ENCODE results near the gene INO80. TPM values are rescaled to one million over a fixed set of nuclear protein-coding genes. Genes with fewer than 3 reads are reported as not detected.

Gene INO80
- total RNA-seq, 1 experiment from 2014 or later: 33.8 TPM

DNA sequence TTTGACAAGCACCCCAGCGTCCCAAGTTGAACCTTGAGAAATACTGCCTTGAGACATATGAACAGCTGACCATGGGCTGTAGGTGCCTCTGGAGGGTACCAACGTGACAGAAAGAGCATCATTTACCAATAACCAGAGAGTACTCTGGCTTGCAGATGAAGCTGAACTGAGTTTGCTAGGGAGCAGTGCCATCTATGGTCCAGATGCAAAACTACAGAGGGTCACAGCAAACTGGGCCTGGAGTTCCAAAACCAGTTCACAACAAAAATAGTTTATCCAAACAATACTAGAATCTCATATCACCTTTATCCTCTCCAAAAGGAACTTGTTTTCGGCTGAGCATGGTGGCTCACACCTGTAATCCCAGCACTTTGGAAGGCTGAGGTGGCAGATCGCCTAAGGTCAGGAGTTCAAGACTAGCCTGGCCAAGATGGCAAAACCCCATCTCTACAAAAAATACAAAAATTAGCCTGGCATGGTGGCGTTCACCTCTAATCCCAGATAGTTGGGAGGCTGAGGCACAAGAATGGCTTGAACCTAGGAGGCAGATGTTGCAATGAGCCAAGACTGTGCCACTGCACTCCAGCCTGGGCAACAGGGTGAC, 93.5 kb downstream of the INO80 start:
- TF ChIP-seq, protein P1, sequence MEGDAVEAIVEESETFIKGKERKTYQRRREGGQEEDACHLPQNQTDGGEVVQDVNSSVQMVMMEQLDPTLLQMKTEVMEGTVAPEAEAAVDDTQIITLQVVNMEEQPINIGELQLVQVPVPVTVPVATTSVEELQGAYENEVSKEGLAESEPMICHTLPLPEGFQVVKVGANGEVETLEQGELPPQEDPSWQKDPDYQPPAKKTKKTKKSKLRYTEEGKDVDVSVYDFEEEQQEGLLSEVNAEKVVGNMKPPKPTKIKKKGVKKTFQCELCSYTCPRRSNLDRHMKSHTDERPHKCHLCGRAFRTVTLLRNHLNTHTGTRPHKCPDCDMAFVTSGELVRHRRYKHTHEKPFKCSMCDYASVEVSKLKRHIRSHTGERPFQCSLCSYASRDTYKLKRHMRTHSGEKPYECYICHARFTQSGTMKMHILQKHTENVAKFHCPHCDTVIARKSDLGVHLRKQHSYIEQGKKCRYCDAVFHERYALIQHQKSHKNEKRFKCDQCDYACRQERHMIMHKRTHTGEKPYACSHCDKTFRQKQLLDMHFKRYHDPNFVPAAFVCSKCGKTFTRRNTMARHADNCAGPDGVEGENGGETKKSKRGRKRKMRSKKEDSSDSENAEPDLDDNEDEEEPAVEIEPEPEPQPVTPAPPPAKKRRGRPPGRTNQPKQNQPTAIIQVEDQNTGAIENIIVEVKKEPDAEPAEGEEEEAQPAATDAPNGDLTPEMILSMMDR (IDR thresholded peaks at IDR 0.05; ENCODE audit: unreplicated experiment): peak; percentile 55

DNA sequence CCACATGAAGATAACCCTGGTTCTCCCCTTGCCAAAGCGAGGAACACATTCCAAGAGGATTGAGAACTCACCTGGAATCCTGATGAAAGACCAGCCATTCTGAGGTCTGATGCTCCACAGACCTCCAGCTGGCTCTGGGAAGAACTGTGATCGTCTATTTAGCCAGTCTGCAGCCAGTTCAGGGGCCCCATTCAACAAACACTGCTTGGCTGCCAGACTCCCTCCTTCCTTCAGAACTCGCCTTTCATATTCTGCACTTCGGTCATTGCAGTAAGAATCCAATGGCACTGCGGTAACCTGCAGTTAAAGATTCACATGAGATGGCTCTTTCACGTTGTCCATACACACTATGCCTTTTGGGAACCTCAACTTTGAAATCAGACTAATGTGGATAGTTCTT, 95.3 kb downstream of the INO80 start:
- TF ChIP-seq, protein P1 (IDR thresholded peaks at IDR 0.05; ENCODE audit: unreplicated experiment): no peak
- Mint-ChIP-seq H3K27ac (ENCODE audit: low read depth, unreplicated experiment) (no peak overlapping the region), H3K4me1 (ENCODE audit: insufficient read depth, unreplicated experiment) (peaks cover 5% of the 10 kb centered on the region), H3K4me3 (ENCODE audit: unreplicated experiment) (no peak overlapping the region), H3K9me3 (ENCODE audit: unreplicated experiment) (no peaks in the 10 kb centered on the region), H3K27me3 (ENCODE audit: insufficient read depth, unreplicated experiment) (no peaks in the 10 kb centered on the region), H3K36me3 (ENCODE audit: insufficient read depth, unreplicated experiment) (peaks cover 58% of the 10 kb centered on the region)
- DNase-seq (ENCODE audit: unreplicated experiment): no peak
- intact Hi-C loops (cut with micrococcal nuclease): loop anchor here (5.0 kb wide), 1 partner anchor 79 kb away; no protein-coding TSS in a partner anchor
- POLR2A ChIA-PET: interaction anchor here (0.8 kb wide), 1 partner anchor 16 kb away, joined by 3 read pairs; no protein-coding TSS in a partner anchor
- BruUV-seq (replicated peaks): no TSS peak
- CTCF ChIA-PET: interaction anchor here (0.6 to 10.3 kb wide), 12 partner anchors 8 to 908 kb away, joined by 3 to 115 read pairs (median 4); no protein-coding TSS in a partner anchor

More for the DNA sequence above, 93.5 kb downstream of the INO80 start:
- Mint-ChIP-seq H3K4me3 (ENCODE audit: unreplicated experiment) (no peak overlapping the region), H3K27ac (ENCODE audit: low read depth, unreplicated experiment) (no peak overlapping the region), H3K4me1 (ENCODE audit: insufficient read depth, unreplicated experiment) (peaks cover 5% of the 10 kb centered on the region), H3K27me3 (ENCODE audit: insufficient read depth, unreplicated experiment) (no peaks in the 10 kb centered on the region), H3K9me3 (ENCODE audit: unreplicated experiment) (no peaks in the 10 kb centered on the region), H3K36me3 (ENCODE audit: insufficient read depth, unreplicated experiment) (peaks cover 70% of the 10 kb centered on the region)
- CTCF ChIA-PET: interaction anchor here (0.7 to 10.3 kb wide), 13 partner anchors 9 to 163 kb away, joined by 3 to 115 read pairs (median 3); no protein-coding TSS in a partner anchor
- intact Hi-C loops (cut with micrococcal nuclease): loop anchor here (1.0 to 5.0 kb wide), 2 partner anchors 80 to 118 kb away; no protein-coding TSS in a partner anchor
- BruUV-seq (replicated peaks): no TSS peak
- peak; percentile 48 for DNase-seq (ENCODE audit: unreplicated experiment)
- POLR2A ChIA-PET: no interaction called here

DNA sequence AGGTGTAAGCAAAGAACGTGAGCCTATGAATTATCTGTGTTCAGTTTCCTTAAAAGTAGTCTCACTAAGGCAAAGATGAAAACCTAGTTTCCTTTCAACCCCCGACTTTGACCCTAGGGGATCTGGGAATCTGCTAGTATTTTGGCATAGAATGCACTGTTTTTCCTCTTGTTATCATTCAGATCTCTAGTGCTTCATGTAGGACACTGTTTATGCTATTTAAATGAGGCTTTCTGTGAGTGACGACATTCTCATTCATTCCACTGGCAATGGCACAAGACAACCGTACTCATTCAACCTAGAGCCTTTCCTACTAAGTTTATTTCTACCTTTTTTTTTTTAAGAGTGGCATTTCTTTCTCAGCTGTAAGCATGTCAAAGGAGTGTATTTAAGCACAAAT, 95.8 kb downstream of the INO80 start:
- intact Hi-C loops (cut with micrococcal nuclease): loop anchor here (5.0 kb wide), 1 partner anchor 78 kb away; no protein-coding TSS in a partner anchor
- H3K36me3 Mint-ChIP-seq (ENCODE audit: insufficient read depth, unreplicated experiment): peaks cover 58% of the 10 kb centered on the region
- peaks cover 5% of the 10 kb centered on the region for H3K4me1 Mint-ChIP-seq (ENCODE audit: insufficient read depth, unreplicated experiment)
- CTCF ChIA-PET: interaction anchor here (0.7 to 10.3 kb wide), 5 partner anchors 9 to 115 kb away, joined by 3 to 115 read pairs (median 7); no protein-coding TSS in a partner anchor
- no peak for DNase-seq (ENCODE audit: unreplicated experiment)
- no peaks in the 10 kb centered on the region for H3K27me3 Mint-ChIP-seq (ENCODE audit: insufficient read depth, unreplicated experiment)
- TF ChIP-seq, protein P1 (IDR thresholded peaks at IDR 0.05; ENCODE audit: unreplicated experiment): no peak
- POLR2A ChIA-PET: interaction anchor here (0.7 kb wide), 1 partner anchor 14 kb away, joined by 3 read pairs; no protein-coding TSS in a partner anchor
- BruUV-seq (replicated peaks): no TSS peak
- no peak overlapping the region for H3K27ac Mint-ChIP-seq (ENCODE audit: low read depth, unreplicated experiment)
- H3K9me3 Mint-ChIP-seq (ENCODE audit: unreplicated experiment): no peaks in the 10 kb centered on the region
- no peak overlapping the region for H3K4me3 Mint-ChIP-seq (ENCODE audit: unreplicated experiment)

DNA sequence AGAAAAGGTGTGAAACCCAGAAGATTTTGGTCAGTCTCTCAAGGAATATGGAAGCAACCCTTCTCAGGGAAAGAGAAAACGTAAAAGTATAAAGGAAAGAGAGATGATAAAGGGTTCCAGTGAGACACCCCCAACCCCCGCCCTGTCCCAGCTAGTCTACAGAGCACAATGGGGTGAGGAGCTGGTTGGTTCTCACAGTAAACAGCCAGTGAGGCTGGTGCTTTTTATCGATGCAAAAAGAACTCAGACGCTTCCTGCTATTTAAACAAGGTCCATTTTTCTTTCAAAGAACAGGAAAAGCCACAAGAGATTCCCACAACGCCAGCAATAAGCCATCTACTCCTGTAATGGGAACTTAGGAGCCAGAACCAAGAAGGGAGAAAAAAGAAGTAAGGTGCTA, 96.9 kb downstream of the INO80 start:
- BruUV-seq (replicated peaks): no TSS peak
- intact Hi-C loops (cut with micrococcal nuclease): no loop called here
- Mint-ChIP-seq H3K36me3 (ENCODE audit: insufficient read depth, unreplicated experiment) (peaks cover 63% of the 10 kb centered on the region), H3K4me3 (ENCODE audit: unreplicated experiment) (no peak overlapping the region), H3K27ac (ENCODE audit: low read depth, unreplicated experiment) (no peak overlapping the region), H3K9me3 (ENCODE audit: unreplicated experiment) (no peaks in the 10 kb centered on the region), H3K4me1 (ENCODE audit: insufficient read depth, unreplicated experiment) (peaks cover 3% of the 10 kb centered on the region), H3K27me3 (ENCODE audit: insufficient read depth, unreplicated experiment) (no peaks in the 10 kb centered on the region)
- DNase-seq (ENCODE audit: unreplicated experiment): no peak
- TF ChIP-seq, protein P1 (IDR thresholded peaks at IDR 0.05; ENCODE audit: unreplicated experiment): no peak
- ChIA-PET CTCF (interaction anchor here (0.6 to 10.3 kb wide), 14 partner anchors 10 to 1197 kb away, joined by 3 to 115 read pairs (median 4); no protein-coding TSS in a partner anchor), POLR2A (interaction anchor here (0.8 to 1.6 kb wide), 2 partner anchors 76 to 115 kb away, joined by 3 to 4 read pairs; no protein-coding TSS in a partner anchor)

Measured in MCF 10A (cell line).